NCI-H460 (cell line): Measurements from ENCODE around the gene LZTFL1. TPM values are rescaled to one million over a fixed set of nuclear protein-coding genes. Genes with fewer than 3 reads are reported as not detected.

Experiments
- DNase-seq: peaks from one replicate; pipeline ENCODE4 v3.0.0-alpha.2; 2016; ENCODE audit warnings: low read depth; ENCODE audit errors: extremely low read depth
- polyA plus RNA-seq: library from polyadenylated mRNA; depleted of rRNA; stranded (reverse); fragments of >200 nt; gene quantifications from 2 replicates; pipeline ENCODE4 v1.2.3, GENCODE V29; 2014; cell fraction: nucleus; rRNA removed
- total RNA-seq: library from RNA; depleted of rRNA; stranded (reverse); fragments of >200 nt; shearing (Covaris generic); gene quantifications from 2 replicates; pipeline ENCODE4 v1.2.3, GENCODE V29; 2014; rRNA removed

The LZTFL1 gene, protein sequence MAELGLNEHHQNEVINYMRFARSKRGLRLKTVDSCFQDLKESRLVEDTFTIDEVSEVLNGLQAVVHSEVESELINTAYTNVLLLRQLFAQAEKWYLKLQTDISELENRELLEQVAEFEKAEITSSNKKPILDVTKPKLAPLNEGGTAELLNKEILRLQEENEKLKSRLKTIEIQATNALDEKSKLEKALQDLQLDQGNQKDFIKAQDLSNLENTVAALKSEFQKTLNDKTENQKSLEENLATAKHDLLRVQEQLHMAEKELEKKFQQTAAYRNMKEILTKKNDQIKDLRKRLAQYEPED
- total RNA-seq = 19.4 and 25.2 TPM in 2 replicates
- 10.4 and 13.5 TPM in 2 replicates for polyA plus RNA-seq

DNA sequence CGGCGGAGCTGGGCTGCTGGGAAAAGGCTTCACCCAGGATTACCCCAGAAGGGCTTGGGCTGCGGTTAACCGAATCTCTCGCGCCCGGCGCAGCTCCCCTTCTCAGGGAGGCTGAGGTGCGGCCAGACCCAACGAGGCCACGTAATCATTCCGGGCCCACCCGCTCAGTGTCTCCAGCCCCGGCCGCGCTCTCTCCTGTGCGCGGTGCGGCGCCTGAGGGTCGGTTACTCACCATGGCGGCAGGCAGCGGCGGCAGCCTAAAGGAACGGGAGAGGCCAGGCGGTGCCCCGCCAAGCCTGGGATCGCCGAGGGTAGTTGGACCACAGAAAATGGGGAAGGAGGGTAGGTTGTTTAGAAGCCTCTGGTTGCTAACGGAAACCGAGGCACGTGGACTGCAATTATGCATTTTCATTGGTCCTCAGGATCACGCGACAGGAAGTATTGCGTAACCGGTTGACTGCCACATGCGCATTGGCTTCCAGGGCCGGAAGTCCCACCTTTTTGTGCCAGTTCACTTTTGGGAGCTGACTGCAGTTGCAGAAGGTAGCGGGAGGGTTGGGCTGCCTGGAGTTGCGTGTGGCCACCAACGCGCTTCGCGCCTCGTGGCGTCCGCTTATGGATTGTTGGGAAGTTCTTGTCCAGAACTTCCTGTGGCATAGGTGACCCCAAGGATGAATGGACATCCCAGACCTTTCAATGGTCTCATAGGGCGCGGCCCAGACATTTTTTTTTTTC, at the start of gene LZTFL1:
LZTFL1 (minus strand) TSS at position 363 of the 735 bp plus-strand sequence; CDS start at position 235, 128 bp downstream.
- peak; percentile 91 for DNase-seq

GRCh38 chr3:45890405-45890804, 48.5 kb upstream of the LZTFL1 start:
- DNase-seq = no peak

DNA sequence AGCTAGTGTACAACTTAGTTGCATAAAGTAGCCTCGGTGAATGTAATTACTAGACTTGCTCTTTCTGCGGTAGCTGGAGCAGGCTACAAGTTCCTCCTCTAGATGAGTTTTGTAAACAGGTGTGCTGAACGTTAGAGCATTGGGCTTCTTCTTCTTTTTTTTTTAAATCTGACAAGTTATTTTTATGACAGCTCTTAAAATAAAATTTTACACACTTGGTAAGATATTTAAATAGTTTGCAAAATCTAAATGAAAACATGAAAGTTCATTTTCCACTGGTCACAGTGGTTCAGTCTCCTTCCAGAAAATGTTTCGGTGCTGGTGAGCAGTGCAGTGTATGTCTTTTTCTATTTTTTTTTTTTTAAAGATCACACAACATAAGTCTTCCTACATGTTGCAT, 47.4 kb upstream of the LZTFL1 start:
- no peak for DNase-seq

DNA sequence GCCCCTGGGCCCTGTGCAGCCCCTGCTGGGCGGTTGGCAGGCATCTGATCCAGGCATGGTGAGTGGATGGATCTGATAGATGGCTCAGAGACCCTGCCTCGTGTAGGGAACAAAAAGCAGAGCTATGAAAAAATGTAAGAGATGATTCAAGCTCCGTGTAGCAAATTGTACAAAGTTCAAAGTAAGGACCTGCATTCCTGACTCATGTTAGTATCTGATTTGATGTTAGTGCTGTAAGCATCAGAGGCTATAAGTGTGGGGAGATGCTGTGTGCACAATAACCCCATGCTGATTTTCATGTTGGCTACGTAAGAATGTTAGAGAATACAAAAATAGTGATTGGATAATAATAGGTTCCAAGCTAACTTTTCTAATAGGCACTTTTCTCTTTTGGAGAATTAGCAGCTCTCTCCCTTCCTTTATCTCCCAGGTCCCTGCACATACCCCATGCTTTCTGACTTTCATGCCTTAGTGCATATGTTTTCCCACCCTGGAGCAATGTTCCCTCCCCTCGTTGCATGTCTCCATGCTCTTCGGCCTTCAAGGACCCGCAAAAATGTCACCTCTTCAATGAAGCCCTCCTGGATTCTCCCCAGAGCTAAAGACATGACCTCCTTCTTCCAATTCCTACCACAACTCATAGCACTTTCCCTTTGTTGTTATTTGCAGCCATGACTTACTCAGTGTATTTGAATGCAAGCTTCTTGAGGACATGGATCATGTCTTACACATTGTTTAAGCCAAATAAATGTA, 46.0 kb upstream of the LZTFL1 start:
- no peak for DNase-seq

GRCh38 chr3:45887285-45887684, 45.4 kb upstream of the LZTFL1 start:
- no peak for DNase-seq

DNA sequence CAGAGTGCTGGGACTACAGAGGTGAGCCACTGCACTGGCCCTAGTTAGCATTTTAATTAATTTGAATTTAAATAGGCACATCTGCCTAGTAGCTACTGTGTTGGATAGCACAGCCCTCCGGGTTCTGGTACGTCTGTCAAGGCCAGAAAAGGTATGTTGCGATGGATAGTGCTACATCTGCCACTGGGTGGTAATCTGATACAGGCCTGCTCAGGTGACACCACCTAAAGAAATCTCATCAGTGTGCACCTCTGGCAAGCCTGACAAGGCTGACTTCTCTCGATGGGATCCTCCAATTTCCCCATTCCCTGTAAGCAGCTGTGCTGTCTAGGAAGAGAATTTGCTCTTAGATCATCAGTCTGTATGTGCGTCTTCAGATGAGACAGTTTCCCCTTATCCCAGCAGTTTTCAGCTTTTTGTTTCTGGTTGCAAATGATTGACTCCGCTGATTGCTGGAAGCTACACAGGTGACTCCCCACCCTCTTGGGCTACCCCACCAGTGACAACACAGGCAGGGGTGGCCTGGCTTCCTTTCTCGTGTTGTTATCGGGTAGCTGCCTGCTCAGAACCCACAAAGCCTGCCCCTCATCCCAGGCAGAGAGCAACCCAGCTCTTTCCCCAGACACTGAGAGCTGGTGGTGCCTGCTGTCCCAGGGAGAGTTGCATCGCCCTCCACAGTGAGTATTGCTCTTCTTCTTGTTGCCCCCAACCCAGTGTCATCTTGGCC, 44.2 kb upstream of the LZTFL1 start, which contains the start of gene CCR9:
CCR9 (plus strand) TSS at position 565 of the 727 bp plus-strand sequence. CDS start 8,391 bp downstream, outside the sequence.
- no peak for DNase-seq

DNA sequence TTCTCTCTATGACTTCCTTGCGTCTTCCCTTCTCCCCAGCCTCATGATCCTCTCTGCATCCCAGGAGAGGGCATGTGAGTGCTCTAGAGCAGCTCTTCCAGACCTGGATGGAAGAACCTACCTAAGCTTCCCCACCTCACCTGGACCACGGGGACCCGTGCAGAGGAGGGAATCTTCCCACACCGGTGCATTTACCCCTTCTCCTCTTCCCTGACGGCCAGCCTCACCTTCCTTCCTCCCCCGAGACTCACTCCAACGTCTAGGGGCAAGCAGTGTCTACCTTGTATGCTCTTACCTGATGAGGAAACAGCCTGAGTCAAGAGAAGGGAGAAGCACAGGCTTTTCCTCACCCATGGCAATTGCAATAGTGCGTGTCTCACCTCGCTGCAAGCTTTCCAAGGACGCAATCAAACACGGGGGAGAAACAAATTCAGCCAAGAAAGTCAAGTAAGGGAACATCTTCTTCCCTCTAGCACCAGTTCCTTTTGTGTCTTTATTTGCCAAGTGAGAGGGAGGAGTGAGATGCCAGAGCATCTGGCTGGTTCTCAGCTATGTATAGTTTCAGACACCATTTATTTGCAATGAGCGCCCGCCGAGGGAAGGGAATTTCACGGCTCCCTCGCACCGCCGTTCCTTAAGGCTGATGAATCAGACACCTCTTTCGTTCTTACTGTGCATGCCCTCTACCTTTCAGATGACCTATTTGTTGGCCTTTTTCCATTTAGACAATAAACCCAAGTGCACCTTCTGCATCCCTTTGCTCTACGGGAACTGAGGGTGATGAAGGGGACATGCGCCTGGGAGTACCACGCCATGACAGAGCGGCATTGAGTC, 42.7 kb upstream of the LZTFL1 start:
- DNase-seq = no peak

DNA sequence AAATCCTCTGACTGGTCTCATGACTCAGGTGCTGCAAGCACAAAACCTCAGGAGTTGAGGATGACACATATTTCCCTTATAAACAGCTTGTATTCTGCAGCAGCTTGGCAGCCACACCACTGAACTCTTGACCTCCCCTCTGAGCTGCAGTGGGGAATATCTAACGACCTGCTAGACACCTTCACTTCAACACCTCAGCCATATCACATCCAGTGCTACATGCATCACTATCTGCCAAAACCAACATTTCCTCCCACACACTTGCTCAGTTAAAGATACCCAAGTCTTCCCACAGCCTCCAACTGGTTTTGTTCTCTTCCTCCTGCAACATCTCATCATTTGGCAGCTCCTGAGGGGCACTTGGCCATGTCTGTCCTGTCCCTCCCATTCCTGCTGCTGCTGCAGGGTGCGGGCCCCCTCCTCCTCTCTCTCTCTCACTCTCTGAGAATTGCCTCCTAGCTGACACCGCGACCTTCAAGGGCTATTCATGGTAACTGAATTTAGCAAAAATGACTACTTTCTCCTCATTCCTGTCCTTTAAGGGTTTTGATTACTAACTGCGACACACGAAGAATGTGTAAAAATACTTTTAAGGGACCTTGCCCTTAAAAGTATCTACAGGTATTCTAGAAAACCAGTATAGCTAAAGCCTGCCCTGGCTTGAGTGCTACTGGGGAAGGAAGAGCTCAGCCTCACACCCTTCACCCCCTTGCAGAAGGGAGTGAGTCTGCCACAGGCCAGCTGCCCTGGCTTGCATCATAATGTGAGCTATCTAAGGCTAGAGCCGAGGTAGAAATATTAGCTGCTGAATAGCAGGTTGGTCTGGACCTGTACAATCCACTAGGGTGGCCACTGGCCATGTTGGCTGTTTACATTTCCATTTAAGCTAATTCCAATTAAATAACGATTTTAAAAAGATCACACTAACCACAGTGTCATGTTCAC, 39.4 kb upstream of the LZTFL1 start:
- no peak for DNase-seq

- DNase-seq = no peak
Measured at GRCh38 chr3:45880725-45881077, 38.8 kb upstream of the LZTFL1 start.

- no peak for DNase-seq
Measured at GRCh38 chr3:45878124-45878523, 36.2 kb upstream of the LZTFL1 start.

DNA sequence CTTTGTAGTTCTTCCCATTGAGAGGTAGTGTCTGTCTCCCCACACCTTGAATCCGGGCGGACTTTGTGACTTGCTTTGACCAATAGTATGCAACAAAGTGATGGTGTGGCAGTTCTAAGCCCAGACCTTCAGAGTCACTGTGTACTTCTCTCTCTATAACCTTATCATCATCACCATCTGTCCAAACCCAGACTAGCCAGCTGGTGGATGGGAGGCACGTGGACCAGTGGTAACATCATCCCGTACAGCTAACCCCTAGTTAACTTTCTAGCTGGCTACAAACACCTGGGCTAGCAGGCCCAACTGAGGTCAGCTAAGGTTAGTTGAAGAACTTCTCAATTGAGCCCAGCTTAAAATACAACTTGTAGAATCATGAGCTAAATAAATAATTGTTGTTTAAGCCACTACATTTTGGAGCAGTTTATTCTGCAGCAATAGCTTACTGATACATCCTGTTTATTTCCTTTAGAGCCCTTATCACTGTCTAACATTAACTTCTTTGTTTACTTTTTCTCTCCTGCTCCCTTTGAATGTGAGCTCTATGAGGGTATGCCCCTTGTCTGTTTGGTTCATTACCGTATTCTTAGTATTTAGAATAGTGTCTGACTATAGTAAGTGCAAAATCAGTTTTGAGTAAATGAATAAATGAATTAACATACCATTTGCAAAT, 32.9 kb upstream of the LZTFL1 start:
- DNase-seq = no peak

DNA sequence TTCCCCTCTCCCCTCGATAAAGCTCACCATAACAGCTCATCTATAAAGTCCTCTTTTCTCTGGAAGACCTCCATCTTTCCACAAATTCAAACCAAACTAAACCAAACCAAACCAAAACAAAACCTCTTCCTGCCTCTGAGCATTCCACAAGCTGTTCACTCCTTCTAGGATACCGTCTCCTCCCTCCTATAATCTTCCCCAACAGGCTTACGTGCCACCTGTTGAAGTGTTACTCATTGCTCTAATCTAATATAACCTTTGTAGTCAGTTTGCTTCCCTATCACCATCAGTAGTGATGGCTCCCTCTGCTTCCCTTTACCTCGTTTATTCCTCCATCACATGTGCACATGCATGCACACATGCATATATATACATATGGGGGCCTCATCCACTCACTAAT, 31.7 kb upstream of the LZTFL1 start:
- DNase-seq = no peak

DNA sequence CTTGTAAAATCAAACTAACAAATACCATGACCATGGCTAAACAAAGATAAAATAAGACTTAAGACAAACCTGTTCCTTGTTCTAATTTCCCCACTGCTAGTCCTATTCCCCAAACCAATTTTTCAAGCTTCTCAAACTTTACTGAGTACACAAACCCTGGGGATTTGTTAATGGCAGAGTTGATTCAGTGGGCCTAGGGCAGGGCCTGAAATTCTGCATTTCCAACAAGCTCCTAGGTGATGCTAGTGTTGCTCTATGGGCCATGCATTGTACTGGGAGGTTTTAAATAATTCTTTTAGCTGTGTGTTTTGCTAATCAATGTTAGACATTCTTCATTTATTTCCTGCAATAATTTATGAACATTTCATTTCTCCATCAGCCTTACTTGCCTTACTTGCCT, 31.1 kb upstream of the LZTFL1 start:
- no peak for DNase-seq

GRCh38 chr3:45872569-45872968, 30.6 kb upstream of the LZTFL1 start:
- DNase-seq = no peak

- DNase-seq = no peak
Measured at GRCh38 chr3:45871780-45872179, 29.9 kb upstream of the LZTFL1 start.

DNA sequence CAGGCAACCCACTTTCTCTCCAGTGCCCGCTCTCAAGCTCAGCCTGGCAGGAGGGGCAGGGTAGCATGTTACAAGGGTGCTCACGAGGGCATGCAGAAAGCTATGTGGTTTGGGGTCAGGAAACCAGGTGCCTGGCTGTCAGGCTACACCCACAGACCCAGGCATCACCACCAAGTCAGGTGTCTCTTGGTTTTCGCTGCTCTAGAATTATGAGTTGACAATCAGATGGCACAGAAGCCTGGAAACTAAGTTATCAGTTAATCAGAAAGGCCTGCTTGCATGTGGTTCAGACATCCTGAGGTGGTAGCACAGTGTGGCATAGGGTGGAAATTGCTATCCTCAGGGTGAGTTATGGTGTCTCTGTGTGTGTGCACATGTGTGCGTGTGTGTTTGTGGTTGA, 28.2 kb upstream of the LZTFL1 start:
- no peak for DNase-seq

DNA sequence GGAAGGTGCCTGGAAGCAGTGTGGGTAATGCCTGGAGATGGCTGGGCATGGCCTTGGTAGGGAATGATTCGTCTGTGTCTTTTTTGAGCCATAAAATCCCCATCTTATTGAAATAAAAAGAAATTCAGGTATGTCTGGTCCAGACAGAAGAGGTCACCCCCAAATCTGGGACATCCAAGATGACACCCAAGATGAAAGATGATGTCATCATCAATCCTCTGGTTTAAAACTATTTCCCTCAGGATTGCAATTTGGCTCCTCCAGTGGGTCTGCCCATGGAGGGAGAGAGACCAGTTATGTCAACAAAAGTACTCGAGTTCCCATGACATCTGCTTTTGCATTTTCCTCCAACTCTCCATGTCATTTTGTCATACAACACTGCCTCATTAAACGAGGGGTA, 27.7 kb upstream of the LZTFL1 start:
- no peak for DNase-seq

DNA sequence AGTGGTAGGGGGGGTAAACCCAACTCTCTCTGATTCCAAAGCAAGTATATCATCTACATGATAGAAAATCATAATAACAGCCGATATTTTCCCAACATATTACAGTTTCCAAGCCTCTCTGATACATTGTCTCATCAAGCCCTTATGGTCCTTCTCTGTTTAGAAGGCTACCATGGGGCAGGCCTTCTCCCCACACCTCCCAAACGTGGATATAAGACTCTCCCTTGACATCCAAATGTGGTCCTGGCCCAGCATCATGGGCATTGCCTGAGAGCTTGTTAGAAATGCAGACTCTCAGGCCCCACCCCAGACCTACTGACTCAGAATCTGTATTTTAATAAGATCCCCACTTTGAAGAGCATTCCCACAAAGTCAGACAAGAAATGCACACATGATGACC, 26.7 kb upstream of the LZTFL1 start:
- DNase-seq = no peak
